Activated T-helper 1 cell treated with Interleukin-2 at 50 U/mL for 16 hours (primary cell): ENCODE results near the gene NFIA.

Experiments used
- DNase-seq: peaks from one replicate; pipeline ENCODE4 v3.0.0-alpha.2; 2020; ENCODE audit warnings: low read depth

NFIA gene

DNA sequence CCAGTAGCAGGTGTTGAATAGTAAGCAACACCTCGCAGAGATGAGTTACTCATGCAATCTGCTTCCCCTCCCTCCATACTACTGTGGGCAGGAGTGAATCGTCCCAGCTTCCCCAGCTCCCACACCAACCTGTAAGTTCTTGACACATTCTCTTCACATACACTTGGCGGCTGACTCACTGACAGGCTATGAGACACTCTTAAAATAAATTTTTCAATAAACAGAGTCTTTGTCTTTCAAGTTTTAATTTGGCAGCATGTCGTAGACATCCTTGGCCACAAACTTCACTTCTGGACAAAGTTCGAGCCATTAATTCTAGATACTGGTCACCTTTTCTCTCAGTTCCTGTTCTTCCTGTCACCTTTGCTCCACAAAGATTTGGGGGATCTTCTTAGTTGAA is 351.9 kb downstream of the NFIA start:
- no peak for DNase-seq

GRCh38 chr1:61435226-61435625 is 352.9 kb downstream of the NFIA start:
- no peak for DNase-seq

DNA sequence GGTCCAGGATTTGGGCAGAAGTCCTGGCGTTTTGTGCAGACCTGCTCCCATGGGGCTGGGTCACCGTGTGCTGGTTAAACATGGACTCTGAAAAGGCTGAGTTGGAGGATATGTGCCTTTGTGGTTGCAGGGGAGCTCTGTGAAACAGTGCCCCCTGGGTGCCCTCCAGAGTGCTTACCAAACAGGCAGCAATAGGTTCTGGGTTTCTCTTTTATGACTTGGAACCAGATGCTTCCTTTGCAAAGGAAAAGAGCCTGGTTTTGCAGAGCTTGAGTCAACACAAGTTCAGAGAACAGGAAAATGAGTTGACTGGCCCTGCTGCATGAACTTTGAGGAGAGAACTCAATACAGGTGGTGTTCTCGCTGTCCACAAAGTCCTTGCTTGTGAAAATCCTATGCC is 353.7 kb downstream of the NFIA start:
- no peak for DNase-seq

DNA sequence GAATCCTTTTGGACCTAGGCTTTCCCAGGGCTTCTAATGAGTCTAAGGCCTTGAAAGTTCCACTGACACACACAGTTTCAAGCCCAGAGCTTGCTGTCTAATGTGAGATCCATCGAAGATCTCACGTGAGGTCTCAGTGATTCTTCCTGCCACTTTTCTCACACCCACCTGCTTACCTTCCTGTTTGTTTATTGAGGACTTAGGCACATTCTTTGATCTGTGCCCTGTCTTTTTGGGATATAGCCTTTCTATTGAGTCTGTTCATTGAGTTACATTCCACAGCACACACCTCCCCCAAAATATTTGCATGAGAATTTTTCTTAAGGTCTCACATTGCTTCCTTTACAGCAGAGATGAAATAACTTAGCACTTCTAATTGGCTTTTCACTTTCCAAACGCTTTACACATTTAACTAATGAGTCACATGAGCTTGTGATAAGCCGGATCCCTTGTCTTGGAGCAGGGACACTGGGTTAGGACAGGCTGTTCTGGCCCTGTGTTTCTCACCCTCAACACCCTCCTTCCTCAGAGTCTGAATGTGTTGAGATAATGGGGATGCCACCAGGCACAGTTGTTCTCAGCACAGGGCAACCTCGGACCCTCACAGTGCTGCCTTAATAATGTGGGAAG is 354.2 kb downstream of the NFIA start:
- DNase-seq: no peak

DNA sequence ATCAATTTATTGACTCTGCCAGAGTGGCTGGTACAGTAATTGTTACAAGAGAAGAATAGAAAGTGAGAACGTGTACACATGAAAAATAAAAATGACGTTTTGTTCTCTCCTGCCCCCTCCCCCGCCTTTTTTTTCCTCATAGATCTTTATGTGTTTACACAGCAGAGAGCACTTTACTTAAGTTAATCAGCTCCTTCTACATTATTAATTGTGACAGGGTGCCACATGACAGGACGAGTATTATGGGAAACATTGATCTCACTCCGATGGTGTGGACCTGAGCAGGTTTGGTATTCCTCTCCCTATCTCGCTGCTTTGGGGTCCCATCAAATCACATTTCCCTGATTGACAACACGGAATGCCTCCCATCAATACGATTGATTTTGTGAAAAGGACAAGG is 356.9 kb downstream of the NFIA start:
- DNase-seq: no peak

- no peak for DNase-seq
Measured at GRCh38 chr1:61441723-61442262, 359.4 kb downstream of the NFIA start.

GRCh38 chr1:61442544-61442943 is 360.2 kb downstream of the NFIA start:
- DNase-seq: no peak

DNA sequence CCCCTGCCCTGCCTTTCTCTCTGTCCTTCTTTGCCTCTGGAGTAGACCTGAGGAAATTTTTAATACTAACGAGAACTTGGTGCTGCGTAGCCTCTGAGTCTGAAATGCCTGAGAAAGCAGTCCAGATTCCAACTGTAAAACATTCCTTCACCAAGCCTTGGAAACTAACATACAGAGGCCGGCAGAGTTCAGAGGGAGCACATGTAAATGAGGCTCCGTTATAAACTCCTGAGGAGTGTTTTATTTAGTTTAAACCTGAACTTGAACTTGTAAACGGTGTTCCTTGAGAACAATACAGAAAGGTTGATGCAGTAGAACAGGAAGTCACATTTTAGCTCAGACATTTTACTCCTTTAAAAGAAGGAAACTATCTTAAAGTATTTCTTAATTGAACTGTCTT is 361.9 kb downstream of the NFIA start:
- no peak for DNase-seq

GRCh38 chr1:61445269-61445825 is 363.0 kb downstream of the NFIA start:
- no peak for DNase-seq

DNA sequence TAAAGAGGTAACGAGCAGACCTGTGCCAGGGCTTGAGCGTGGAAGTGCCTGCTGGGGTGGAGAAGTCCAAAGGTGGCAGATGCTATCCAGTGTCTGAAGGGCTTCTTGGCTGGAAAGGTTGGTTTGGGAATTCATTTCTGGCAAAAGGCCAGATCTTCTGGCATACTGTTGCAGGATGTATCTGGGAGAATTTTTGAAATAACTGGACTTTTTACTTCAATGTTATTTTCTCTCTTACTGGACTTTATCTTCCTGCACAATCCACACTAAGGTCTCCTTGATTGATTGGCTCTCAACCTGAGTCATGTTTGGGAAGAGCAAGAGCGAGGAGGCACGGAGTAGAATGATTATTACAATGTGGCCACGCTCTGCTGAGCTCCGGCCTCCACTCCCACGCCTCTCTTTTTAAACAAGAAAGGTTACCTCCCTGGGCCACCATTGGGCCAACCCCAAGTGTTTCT is 364.2 kb downstream of the NFIA start:
- no peak for DNase-seq

GRCh38 chr1:61447106-61447967 is 365.0 kb downstream of the NFIA start:
- DNase-seq: no peak

DNA sequence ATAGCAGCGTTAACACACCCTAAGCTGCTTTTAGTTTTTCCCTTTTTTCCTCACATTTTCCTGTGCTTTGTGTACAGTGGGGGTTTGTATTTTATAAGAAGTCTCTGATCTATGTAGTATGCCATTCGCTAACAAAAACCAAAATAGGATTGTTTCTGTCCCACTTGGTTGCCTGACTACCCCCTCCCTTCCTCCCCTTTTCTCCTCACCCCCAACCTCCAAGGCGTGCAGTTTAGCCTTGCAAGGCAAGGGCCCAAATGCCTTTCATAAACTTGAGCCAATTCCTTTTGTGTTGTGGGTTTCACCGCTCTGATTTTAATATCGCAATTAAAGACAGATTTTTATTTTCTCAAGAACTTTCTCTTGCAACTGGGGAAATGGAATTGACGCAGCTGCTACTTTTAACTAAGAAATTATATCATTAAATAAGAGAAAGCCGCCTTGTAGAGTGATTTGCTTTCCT is 365.6 kb downstream of the NFIA start:
- no peak for DNase-seq

DNA sequence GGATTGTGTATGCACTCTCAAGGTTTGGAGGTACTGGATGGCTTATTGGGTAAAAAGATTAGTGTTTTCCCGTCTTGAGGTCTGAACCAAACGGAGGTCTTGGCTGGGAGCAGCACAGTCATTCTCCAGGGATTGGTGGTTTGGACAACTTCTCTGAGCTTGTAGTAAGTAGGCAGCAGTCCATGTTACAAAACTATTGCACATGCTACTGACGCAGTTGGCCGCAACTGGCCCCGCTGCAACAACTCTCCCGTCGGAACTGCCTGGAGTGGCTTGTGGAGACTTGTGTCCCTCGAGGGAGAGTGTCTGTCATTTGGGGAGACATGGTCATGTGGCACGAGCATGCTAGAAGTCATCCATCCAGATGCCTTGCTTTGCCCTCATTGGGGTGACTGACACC is 366.6 kb downstream of the NFIA start:
- no peak for DNase-seq

- DNase-seq: no peak
Measured at GRCh38 chr1:61449410-61449809, 367.0 kb downstream of the NFIA start.

DNA sequence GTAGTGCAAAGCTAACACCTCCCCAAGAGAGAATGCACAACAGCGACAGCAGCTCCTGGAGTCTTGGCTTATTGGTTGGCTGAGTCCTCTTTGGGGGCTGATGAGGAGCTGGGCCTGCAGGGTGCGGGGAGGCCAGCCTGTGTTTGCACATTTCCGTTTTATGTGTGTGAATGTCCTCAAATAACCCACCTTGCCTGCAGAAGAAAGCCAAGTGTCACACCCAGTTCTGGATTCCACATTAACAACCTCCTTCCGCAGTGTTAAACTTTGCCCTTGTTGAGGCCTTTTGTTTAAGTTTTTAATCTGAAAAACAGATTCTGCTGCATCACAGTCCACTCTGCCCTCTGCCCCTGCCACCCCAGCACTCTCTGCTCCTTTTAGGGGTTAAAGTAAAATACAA is 368.1 kb downstream of the NFIA start:
- DNase-seq: no peak

DNA sequence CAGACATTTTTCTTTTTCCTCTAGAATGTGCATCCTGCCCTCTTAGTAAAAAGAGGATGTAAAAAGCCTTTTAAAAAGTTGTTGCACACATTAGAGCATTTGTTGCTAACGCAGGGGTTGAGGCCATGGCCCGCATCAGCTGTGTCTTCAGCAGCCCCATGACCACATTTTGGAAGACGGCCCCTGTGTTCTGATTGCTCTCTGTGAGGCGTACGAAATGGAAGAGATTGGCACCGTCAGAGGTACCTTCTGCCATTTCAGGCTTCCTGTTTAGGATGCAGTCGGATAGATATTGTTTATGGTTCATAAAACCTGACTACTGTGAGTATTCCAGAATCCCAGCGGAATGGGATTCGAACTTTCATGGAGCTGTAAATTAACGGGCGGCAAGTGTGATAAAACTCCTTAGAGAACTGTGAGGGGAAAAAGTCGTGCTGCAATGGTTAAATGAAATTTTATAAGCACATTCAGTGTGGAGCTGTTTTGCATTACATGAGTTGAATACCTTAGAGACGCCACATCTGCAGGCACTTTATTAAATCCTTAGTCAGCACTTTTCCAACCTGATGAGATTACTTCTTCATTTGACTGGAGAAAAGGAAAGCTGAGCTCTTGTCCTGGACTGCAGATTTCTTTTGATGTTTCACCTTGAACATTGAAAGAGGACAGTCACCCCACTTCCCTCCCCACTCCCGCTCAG is 368.7 kb downstream of the NFIA start:
- no peak for DNase-seq

GRCh38 chr1:61451572-61451968 is 369.2 kb downstream of the NFIA start:
- DNase-seq: no peak

GRCh38 chr1:61452176-61453035 is 370.0 kb downstream of the NFIA start:
- DNase-seq: no peak

GRCh38 chr1:61453111-61453961 is 371.0 kb downstream of the NFIA start:
- DNase-seq: peak; percentile 33

DNA sequence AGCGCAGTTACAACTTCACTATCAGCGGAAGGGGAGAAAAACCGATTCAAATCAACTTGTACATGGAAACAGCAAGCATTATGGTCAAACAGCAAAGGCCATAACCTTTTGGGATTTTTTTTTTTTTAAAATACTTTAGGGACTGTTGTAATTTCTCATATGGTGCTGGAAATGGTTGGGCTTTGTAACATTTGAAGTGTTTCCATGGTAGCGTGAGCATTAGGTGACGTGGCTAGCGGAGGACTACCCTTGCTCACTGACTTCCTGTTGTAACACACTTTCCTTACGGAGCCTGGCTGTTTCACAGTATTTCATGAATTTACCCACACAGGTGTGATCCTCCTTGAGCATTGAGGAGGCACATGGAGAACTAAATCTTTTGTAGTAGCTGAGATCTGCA is 373.0 kb downstream of the NFIA start:
- DNase-seq: no peak
